Transverse colon (tissue), 4 donors: Measurements from ENCODE around the gene SORT1. TPM values are rescaled to one million over a fixed set of nuclear protein-coding genes. Genes with fewer than 3 reads are reported as not detected.

ENCODE experiments used
- DNase-seq: peaks from one replicate; pipeline ENCODE4 v3.0.0-alpha.2; 2019
- H3K27ac ChIP-seq, 4 donors: fragments of 200-600 bp; sonication (generic); 2 replicates each; pipeline ENCODE4 v1.5.1; 2016 to 2018; ENCODE audit warnings: inconsistent platforms in 4 of 4
- H3K27me3 ChIP-seq: fragments of 200-600 bp; sonication (generic); 2 replicates; pipeline ENCODE4 v1.5.1; 2017; ENCODE audit warnings: inconsistent platforms
- H3K36me3 ChIP-seq, 4 donors: fragments of 200-600 bp; sonication (generic); 2 replicates each; pipeline ENCODE4 v1.5.1; 2017 to 2019; ENCODE audit warnings: inconsistent platforms in 4 of 4
- H3K4me1 ChIP-seq, 4 donors: fragments of 200-600 bp; sonication (generic); 2 replicates each; pipeline ENCODE4 v1.5.1; 2017 to 2020; ENCODE audit warnings: inconsistent platforms in 4 of 4
- H3K4me3 ChIP-seq, 4 donors: fragments of 200-600 bp; sonication (generic); 1 replicate in 1 of 4; 2 replicates in 3 of 4; pipeline versions ENCODE4 v1.5.1 to v1.6.1; 2017 to 2019; ENCODE audit warnings: inconsistent platforms in 4 of 4
- H3K9me3 ChIP-seq, 2 donors: fragments of 200-600 bp; sonication (generic); 2 replicates each; pipeline ENCODE4 v1.5.1; 2017 to 2019; ENCODE audit warnings: inconsistent platforms in 2 of 2
- CTCF ChIP-seq, 5 experiments: fragments of 200-600 bp in 3 of 5; fragments of 450-650 bp in 2 of 5; sonication (generic) in 3 of 5; IDR thresholded peaks; 1 replicate in 2 of 5; 2 replicates in 3 of 5; pipeline ENCODE4 v1.5.1; 2016 to 2017; ENCODE audit warnings: antibody characterized with exemption in 5 of 5, inconsistent platforms in 3 of 5, mild to moderate bottlenecking in 2 of 5, moderate library complexity in 1 of 5
- EP300 ChIP-seq: sonication (generic); formaldehyde crosslinking; IDR thresholded peaks from one replicate; pipeline ENCODE4 v1.6.1; 2017; ENCODE audit warnings: antibody characterized with exemption, low read depth
- POLR2A ChIP-seq: fragments of 450-650 bp; IDR thresholded peaks from one replicate; pipeline ENCODE4 v1.6.1; 2016; ENCODE audit warnings: antibody characterized with exemption, mild to moderate bottlenecking, moderate library complexity
- POLR2AphosphoS5 ChIP-seq, 3 donors: sonication (generic); formaldehyde crosslinking; IDR thresholded peaks; one replicate each; pipeline ENCODE4 v1.6.1; 2016; ENCODE audit warnings: antibody characterized with exemption in 3 of 3
- WGBS, 2 donors: methylation state at CpG; one replicate each; pipeline ENCODE4 v1.1.5; 2018; ENCODE audit warnings: low coverage in 1 of 2; 5-methylcytosine and 5-hydroxymethylcytosine counted together
- in situ Hi-C, 4 donors: fragments of 200-750 bp; cut with MboI; loops; one replicate each; pipeline versions ENCODE4 v1.15.0 to v1.15.1; 2017; ENCODE audit warnings: low sequenced_read_pairs in 3 of 4, low pct_ligation_motif_present in 1 of 4, low pct_unique_long_range_greater_than_20kb in 1 of 4
- intact Hi-C: fragments of 100-400 bp; cut with DNase I; formaldehyde crosslinking; loops from one replicate; pipeline ENCODE4 v1.15.1; 2023; ENCODE audit warnings: low total_unique reads
- total RNA-seq, 4 donors: library from RNA; depleted of rRNA; stranded (reverse); fragments of >200 nt; gene quantifications; one replicate each; pipeline ENCODE4 v1.1.0, GENCODE V29; 2016

SORT1 gene
- total RNA-seq, 4 donors from 2014 or later = 53.5 to 79.3 (median 66.2) TPM

GRCh38 chr1:109262231-109263055 is 135.3 kb downstream of the SORT1 start:
- no peaks in the 10 kb centered on the region for H3K27me3 ChIP-seq
- in situ Hi-C loops (loop anchor here in 2 of 4 donors (5.0 to 10.0 kb wide), 2 partner anchors 140 to 272 kb away; partner anchors contain the start of gene GPR61 (in 1 of the 2)), intact Hi-C loops (no loop called here)
- WGBS, 2 donors = 88% methylated on average over 22 of the region's 22 CpGs; no CpG with 5 or more reads in 1 of the 2 donors
- no peak for DNase-seq
- no peak for TF ChIP-seq POLR2AphosphoS5 (IDR thresholded peaks at IDR 0.05)
- TF ChIP-seq POLR2A = no peak
- no peak for TF ChIP-seq CTCF (IDR thresholded peaks at IDR 0.05)
- TF ChIP-seq EP300 = no peak
- no peak overlapping the region for H3K27ac ChIP-seq
- H3K4me1 ChIP-seq = no peaks in the 10 kb centered on the region
- no peaks in the 10 kb centered on the region for H3K36me3 ChIP-seq
- H3K9me3 ChIP-seq = no peaks in the 10 kb centered on the region
- H3K4me3 ChIP-seq = no peak overlapping the region

GRCh38 chr1:109261578-109261977 is 136.1 kb downstream of the SORT1 start:
- DNase-seq = no peak
- Histone ChIP-seq H3K27me3 (no peaks in the 10 kb centered on the region), H3K4me3 (no peak overlapping the region), H3K36me3 (no peaks in the 10 kb centered on the region), H3K27ac (no peak overlapping the region), H3K4me1 (no peaks in the 10 kb centered on the region), H3K9me3 (no peaks in the 10 kb centered on the region)
- WGBS, 2 donors = 84% methylated on average over 6 of the region's 6 CpGs; no CpG with 5 or more reads in 1 of the 2 donors
- in situ Hi-C loops = loop anchor here in 2 of 4 donors (5.0 to 10.0 kb wide), 2 partner anchors 141 to 273 kb away; partner anchors contain the start of gene GPR61 (in 1 of the 2)
- intact Hi-C loops = no loop called here
- TF ChIP-seq CTCF (IDR thresholded peaks at IDR 0.05) (no peak), POLR2A (no peak), EP300 (no peak), POLR2AphosphoS5 (IDR thresholded peaks at IDR 0.05) (no peak)

GRCh38 chr1:109261006-109261405 is 136.7 kb downstream of the SORT1 start:
- 88 to 100% methylated on average over 6 to 13 of the region's 16 CpGs for WGBS, 2 donors
- Histone ChIP-seq H3K27me3 (no peaks in the 10 kb centered on the region), H3K36me3 (no peaks in the 10 kb centered on the region), H3K4me3 (no peak overlapping the region), H3K4me1 (no peaks in the 10 kb centered on the region), H3K27ac (no peak overlapping the region), H3K9me3 (no peaks in the 10 kb centered on the region)
- DNase-seq = no peak
- in situ Hi-C loops (loop anchor here in 2 of 4 donors (5.0 to 10.0 kb wide), 2 partner anchors 141 to 274 kb away; partner anchors contain the start of gene GPR61 (in 1 of the 2)), intact Hi-C loops (no loop called here)
- TF ChIP-seq CTCF (IDR thresholded peaks at IDR 0.05) (no peak), EP300 (no peak), POLR2AphosphoS5 (IDR thresholded peaks at IDR 0.05) (no peak), POLR2A (no peak)

DNA sequence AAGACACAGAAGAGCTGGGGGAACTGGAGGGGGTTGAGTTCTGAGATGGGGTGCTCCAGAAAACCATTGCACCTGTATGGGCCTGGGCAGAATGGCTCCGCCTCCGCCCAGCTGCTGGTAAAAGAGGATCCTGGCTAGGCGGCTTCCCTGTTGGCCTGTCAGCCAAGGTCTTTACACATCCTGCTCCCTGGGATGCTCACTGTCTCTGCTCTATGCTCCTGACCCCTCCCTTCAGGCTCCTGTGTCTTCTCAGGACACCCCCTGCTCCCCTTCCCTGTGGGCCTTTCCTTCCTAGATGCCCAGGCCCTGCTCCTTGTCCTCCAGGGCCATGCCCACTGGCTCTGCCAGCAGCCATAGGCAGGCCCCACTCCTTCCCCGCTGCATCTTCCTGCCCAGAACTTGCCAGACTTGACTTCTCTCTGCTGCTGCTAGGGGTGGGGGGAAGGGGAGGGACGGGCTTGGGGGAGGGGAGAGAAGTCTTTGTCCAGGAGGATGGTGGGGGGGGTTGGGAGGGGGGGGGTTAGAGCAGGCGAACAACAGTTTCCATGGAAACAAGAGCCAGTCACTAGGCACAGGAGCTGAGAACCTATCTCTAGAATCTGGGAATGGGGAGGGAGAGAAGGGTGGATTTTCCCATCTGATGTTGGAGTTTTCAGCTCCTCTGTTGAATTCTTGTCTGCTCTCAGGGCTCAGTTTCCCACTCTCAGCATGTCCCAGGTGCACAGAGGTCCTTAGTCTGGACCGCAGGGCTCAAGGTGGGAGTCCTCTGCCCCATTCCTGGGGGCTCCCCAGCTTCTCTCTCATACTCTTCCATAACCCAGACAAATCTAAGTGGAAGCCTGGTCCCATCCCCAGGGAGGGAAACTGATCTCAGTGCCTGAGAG is 137.8 kb downstream of the SORT1 start:
- Histone ChIP-seq H3K9me3 (no peaks in the 10 kb centered on the region), H3K27ac (no peak overlapping the region), H3K27me3 (no peaks in the 10 kb centered on the region), H3K4me3 (no peak overlapping the region), H3K4me1 (peaks cover 2 to 5% (median 3%) of the 10 kb centered on the region in 4 donors), H3K36me3 (no peaks in the 10 kb centered on the region)
- DNase-seq = no peak
- in situ Hi-C loops = loop anchor here in 2 of 4 donors (5.0 to 10.0 kb wide), 2 partner anchors 142 to 275 kb away; partner anchors contain the start of gene GPR61 (in 1 of the 2)
- intact Hi-C loops = no loop called here
- WGBS, 2 donors = 40 to 78% methylated on average over 1 to 6 of the region's 7 CpGs
- TF ChIP-seq EP300 = no peak
- TF ChIP-seq POLR2A = no peak
- TF ChIP-seq CTCF (IDR thresholded peaks at IDR 0.05) = no peak
- TF ChIP-seq POLR2AphosphoS5 (IDR thresholded peaks at IDR 0.05) = no peak
